ENCODE results near the gene TLR2. TPM values are rescaled to one million over a fixed set of nuclear protein-coding genes. Genes with fewer than 3 reads are reported as not detected.
A peak's percentile ranks its signal among the peaks of the same experiment; 100 is the strongest.

The TLR2 gene
- total RNA-seq, 2 experiments from 2014 or later = 1.1 to 1.3 TPM

DNA sequence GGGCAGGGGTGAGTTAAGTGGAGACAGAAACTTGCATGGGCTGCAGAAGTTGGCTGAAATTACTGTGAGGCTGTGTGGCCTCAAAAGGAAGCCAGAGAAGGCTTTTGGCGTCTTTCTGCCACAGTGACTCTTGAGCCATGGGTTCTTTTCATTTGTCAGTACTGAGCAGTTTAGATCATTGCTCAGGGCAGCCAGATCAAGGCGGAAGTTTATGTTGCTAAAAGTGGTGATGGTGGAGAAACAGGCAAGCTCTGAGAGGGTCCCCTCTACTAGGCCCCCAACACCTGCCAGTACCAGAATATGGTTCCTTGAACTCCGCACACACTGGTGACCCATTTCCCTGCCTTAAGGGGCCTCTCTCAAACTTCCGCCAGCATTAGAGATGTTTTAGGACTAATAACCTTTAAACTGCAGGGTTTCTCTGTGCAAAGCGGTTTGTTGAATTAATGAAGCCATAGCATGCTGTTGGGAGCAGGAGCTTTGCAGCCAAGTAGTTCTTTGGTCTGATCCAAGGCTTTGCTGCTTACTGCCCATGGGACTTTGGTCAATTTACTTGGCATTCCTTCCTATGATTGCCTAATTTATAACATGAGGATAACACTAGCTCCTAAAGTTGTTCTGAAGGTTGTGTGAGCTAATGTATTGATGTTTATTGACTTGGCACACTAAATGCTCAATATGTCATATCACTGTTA, 41.2 kb downstream of the TLR2 start:
- CTCF ChIA-PET = interaction anchor here (0.6 kb wide), 1 partner anchor 844 kb away, joined by 3 read pairs; no protein-coding TSS in a partner anchor
- no peaks in the 10 kb centered on the region for H3K4me1 Mint-ChIP-seq

DNA sequence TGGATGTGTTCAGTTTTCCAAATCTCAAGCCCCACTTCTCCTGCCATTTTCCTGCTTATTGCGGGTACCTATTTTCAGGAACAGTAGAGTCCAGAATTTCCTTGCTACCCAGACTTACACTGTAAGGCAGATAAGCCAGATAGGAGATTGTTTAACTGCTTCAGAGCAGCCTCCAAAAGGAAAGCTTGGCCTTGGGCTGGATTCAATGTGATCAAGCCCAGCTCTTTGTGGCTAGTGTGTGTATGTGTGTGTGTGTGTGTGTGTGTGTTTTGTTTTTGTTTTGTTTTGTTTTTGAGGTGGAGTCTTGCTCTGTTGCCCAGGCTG, 41.7 kb downstream of the TLR2 start:
- POLR2A ChIA-PET = no interaction called here
- Mint-ChIP-seq H3K36me3 (ENCODE audit: low read depth) (no peaks in the 10 kb centered on the region), H3K4me3 (no peak overlapping the region), H3K9me3 (no peaks in the 10 kb centered on the region), H3K4me1 (no peaks in the 10 kb centered on the region), H3K27me3 (peaks cover 19% of the 10 kb centered on the region), H3K27ac (no peak overlapping the region)
- CTCF ChIA-PET = no interaction called here
- DNase-seq = no peak

More for the DNA sequence above, 41.2 kb downstream of the TLR2 start:
- H3K9me3 Mint-ChIP-seq = no peaks in the 10 kb centered on the region
- no peak for DNase-seq
- no peak overlapping the region for H3K4me3 Mint-ChIP-seq
- no peak overlapping the region for H3K27ac Mint-ChIP-seq
- POLR2A ChIA-PET = no interaction called here
- no peaks in the 10 kb centered on the region for H3K36me3 Mint-ChIP-seq (ENCODE audit: low read depth)
- H3K27me3 Mint-ChIP-seq = peaks cover 19% of the 10 kb centered on the region

DNA sequence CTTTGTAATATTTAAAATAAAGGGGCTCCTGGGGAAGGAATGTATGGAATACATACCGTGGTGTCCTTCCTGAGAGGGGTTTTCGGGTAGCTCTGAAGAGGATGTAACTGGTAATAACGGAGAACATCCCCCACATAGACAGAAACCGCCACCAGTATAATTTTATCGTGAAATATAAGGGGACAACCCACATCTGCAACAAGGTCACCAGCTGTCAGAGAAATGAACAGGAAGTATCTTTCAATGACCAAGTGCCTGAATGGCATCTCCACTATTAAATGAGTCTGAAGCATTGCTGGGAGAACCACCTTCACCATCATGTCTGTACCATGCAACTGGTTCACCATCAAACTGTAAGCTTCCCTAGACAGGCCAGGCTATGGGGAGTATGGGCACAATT, 44.1 kb downstream of the TLR2 start:
- POLR2A ChIA-PET = no interaction called here
- CTCF ChIA-PET = no interaction called here

DNA sequence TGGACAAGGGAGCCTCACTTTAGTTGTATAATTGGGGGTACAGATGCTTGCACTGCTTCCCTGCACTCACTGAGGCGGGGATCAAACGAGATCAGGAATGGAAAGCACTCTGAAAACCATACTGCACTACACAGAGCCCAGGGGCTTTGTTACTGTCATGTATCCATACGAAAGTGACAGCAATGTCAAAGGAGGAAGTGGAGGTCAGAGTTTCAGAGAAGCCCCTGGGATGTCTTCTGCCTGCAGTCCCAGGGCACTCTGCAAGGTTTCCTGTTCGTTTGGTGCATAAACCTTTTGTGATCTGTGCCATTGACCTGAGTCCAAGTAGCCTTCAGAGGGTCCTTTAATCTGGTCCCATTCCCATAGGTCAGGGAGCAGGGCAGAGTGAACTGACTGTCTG, 44.6 kb downstream of the TLR2 start:
- H3K9me3 Mint-ChIP-seq = no peaks in the 10 kb centered on the region
- ChIA-PET CTCF (no interaction called here), POLR2A (no interaction called here)
- H3K4me3 Mint-ChIP-seq = no peak overlapping the region
- H3K27ac Mint-ChIP-seq = no peak overlapping the region
- H3K4me1 Mint-ChIP-seq = peaks cover 6% of the 10 kb centered on the region
- no peaks in the 10 kb centered on the region for H3K36me3 Mint-ChIP-seq (ENCODE audit: low read depth)
- peaks cover 24% of the 10 kb centered on the region for H3K27me3 Mint-ChIP-seq
- no peak for DNase-seq

More for the DNA sequence above, 44.1 kb downstream of the TLR2 start:
- Mint-ChIP-seq H3K36me3 (ENCODE audit: low read depth) (no peaks in the 10 kb centered on the region), H3K27me3 (peaks cover 20% of the 10 kb centered on the region), H3K4me3 (no peak overlapping the region), H3K27ac (no peak overlapping the region), H3K4me1 (peaks cover 1% of the 10 kb centered on the region), H3K9me3 (no peaks in the 10 kb centered on the region)
- DNase-seq = no peak

DNA sequence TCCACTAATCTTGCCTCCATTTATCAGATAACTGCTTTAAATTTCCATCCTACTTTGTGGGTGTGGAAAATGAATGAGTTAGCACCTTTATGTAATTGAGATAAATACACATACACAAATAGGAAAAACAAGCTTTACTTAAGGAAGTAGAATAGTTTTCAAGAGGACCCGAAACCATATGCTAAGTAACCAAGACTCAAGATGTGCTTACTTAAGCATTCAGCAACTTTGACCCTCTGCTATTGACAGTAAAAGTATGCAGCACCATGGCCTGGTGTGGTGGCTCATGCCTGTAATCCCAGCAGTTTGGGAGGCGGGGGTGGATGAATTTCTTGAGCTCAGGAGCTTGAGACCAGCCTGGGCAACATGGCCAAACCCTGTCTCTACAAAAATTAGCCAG, 45.8 kb downstream of the TLR2 start:
- Mint-ChIP-seq H3K9me3 (no peaks in the 10 kb centered on the region), H3K27ac (no peak overlapping the region), H3K27me3 (peaks cover 26% of the 10 kb centered on the region), H3K4me3 (no peak overlapping the region), H3K4me1 (peaks cover 10% of the 10 kb centered on the region), H3K36me3 (ENCODE audit: low read depth) (no peaks in the 10 kb centered on the region)
- no peak for DNase-seq
- POLR2A ChIA-PET = no interaction called here
- CTCF ChIA-PET = no interaction called here

DNA sequence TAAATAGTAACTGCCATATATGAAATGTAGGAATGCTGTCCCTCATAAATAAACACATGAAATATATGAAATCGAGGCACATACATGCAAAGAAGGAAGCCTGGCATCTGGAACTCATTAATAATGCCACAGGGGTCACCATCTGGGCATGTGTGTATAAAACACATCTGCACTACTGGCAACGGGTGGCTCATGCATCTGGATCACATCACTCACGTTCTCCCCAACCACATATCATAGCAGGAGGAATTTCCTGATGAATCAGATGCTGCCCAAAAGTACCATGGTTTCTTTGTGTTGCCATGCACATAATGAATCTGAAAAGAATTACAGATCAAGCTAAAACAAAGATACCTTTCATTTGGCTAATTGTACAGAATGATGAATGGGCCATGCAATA, 47.2 kb downstream of the TLR2 start:
- Mint-ChIP-seq H3K27me3 (peaks cover 36% of the 10 kb centered on the region), H3K4me1 (peaks cover 10% of the 10 kb centered on the region), H3K4me3 (no peak overlapping the region), H3K36me3 (ENCODE audit: low read depth) (no peaks in the 10 kb centered on the region), H3K9me3 (no peaks in the 10 kb centered on the region), H3K27ac (no peak overlapping the region)
- ChIA-PET CTCF (no interaction called here), POLR2A (no interaction called here)
- DNase-seq = no peak

DNA sequence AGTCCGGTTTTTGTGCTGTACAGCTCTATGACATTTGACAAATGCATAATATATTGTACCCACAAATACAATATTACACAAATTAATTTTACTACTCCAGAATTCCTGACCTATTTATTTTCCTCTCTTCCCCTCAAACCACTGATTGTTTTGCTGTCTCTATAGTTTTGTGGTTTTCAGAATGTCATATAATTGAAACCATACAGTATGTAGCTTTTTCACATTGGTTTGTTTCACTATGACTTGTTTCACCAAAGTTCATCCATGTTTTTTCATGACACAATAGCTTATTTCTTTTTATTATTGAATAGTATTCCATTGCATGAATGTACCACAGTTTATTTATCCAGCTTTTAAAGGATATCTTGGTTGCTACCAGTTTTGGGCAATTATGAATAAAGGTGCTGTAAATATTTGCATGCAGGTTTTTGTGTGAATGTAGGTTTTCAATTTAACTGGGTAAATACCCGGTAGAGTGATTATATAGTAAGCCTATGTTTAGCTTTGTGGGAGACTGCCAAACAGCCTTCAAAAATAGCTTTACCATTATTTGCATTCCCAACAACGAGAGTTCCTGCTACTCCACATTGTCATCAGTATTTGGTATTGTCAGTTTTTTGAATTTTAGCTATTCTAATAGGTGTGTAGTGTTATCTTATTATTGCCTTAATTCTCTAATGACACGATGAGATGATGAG, 49.8 kb downstream of the TLR2 start:
- ChIA-PET POLR2A (no interaction called here), CTCF (interaction anchor here (0.6 to 1.2 kb wide), 4 partner anchors 16 to 455 kb away, joined by 3 to 6 read pairs (median 4); partner anchors contain the start of gene TLR2)
- Mint-ChIP-seq H3K9me3 (no peaks in the 10 kb centered on the region), H3K36me3 (ENCODE audit: low read depth) (no peaks in the 10 kb centered on the region), H3K4me3 (no peak overlapping the region), H3K27me3 (peaks cover 40% of the 10 kb centered on the region), H3K27ac (no peak overlapping the region), H3K4me1 (peaks cover 10% of the 10 kb centered on the region)
- DNase-seq = no peak

DNA sequence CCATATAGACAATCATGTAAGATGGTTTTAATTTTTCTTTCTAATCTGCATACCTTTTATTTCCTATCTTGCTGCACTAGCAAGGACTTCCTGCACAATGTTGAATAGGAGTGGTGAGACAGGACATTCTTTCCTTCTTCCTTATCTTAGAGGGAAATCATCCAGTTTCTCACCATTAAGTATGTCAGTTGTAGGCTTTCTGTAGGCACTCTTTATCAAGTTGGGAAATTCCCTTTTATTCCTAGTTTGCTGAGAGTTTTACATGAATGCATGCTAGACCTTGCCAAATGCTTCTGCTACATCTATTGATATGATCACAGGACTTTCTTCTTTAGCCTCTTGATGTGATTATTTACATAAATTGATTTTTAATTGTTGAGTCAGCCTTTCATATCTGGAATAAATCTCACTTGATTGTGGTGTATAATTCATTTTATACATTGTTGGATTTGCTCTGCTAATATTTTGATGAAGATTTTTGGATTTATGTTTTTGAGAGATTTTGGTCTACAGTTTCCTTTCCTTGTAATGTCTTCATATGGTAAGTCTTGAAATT, 51.9 kb downstream of the TLR2 start:
- CTCF ChIA-PET = no interaction called here
- peaks cover 5% of the 10 kb centered on the region for H3K9me3 Mint-ChIP-seq
- peaks cover 10% of the 10 kb centered on the region for H3K4me1 Mint-ChIP-seq
- peaks cover 42% of the 10 kb centered on the region for H3K27me3 Mint-ChIP-seq
- no peaks in the 10 kb centered on the region for H3K36me3 Mint-ChIP-seq (ENCODE audit: low read depth)
- POLR2A ChIA-PET = no interaction called here
- no peak overlapping the region for H3K27ac Mint-ChIP-seq
- no peak for DNase-seq
- no peak overlapping the region for H3K4me3 Mint-ChIP-seq

DNA sequence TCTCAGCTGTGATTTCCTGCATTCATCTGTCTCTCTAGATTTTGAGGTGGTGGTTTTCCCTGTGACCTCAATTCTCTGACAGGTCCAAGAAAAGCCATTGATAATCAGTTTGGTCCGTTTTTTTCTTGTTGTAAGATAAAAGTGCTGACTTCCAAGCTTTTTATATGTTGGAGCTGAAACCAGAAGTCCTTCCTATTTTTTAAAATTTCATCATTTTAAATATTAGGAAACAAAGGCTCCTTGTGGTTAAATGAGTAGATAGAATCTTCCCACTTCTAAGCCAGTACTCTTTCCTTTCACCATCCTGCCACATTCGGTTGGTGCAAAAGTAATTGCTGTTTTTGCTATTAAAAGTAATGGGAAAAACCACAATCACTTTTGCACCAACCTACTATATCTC, 57.5 kb downstream of the TLR2 start:
- H3K27ac Mint-ChIP-seq = no peak overlapping the region
- no peaks in the 10 kb centered on the region for H3K4me1 Mint-ChIP-seq
- CTCF ChIA-PET = interaction anchor here (0.7 to 1.2 kb wide), 3 partner anchors 9 to 295 kb away, joined by 3 to 4 read pairs (median 4); no protein-coding TSS in a partner anchor
- no peak overlapping the region for H3K4me3 Mint-ChIP-seq
- H3K9me3 Mint-ChIP-seq = peaks cover 5% of the 10 kb centered on the region
- no peaks in the 10 kb centered on the region for H3K36me3 Mint-ChIP-seq (ENCODE audit: low read depth)
- peaks cover 14% of the 10 kb centered on the region for H3K27me3 Mint-ChIP-seq
- no peak for DNase-seq
- POLR2A ChIA-PET = no interaction called here

DNA sequence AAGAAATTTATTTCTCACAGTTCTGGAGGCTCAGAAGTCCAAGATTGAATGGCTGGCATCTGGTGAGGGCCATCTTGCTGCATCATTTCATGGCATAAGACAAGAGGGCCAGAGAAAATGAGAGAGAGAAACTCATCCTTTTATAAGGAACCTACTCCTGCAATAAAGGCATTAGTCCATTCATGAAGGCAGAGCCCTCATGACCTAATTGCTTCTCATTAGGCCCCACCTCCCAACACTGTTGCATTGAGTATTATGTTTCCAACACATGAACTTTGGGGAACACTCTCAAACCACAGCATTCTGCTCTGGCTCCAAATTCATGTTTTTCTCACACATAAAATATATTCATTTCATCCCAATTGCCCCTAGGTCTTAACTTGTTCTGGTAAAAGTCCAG, 61.6 kb downstream of the TLR2 start:
- ChIA-PET CTCF (no interaction called here), POLR2A (no interaction called here)
- Mint-ChIP-seq H3K9me3 (peaks cover 3% of the 10 kb centered on the region), H3K36me3 (ENCODE audit: low read depth) (no peaks in the 10 kb centered on the region), H3K27ac (no peak overlapping the region), H3K4me3 (no peak overlapping the region), H3K27me3 (peaks cover 26% of the 10 kb centered on the region), H3K4me1 (no peaks in the 10 kb centered on the region)
- no peak for DNase-seq

DNA sequence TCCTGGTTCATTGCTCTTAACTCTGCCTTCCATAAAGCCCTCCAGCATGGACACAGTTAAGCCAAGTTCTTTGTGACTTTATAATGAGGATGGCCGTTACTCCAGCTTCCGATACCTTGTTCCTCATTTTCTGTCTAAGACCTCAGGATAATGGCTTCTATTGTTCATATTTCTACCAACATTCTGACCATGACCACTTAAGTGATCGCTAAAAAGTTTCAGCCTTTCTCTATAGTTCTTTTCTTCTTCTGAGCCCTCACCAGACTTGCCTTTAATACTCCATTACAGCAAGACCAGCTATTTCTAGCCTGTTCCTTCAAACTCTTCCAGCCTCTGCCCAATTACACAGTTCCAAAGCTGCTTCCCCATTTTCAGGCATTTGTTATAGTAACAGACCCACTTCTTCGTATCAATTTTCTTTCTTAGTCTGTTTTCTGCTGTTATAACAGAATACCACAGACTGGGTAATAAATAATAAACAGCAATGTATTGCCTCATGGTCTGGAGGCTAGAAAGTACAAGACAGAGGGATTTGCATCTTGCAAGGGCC, 63.4 kb downstream of the TLR2 start:
- ChIA-PET CTCF (no interaction called here), POLR2A (no interaction called here)
- no peaks in the 10 kb centered on the region for H3K36me3 Mint-ChIP-seq (ENCODE audit: low read depth)
- peaks cover 30% of the 10 kb centered on the region for H3K27me3 Mint-ChIP-seq
- H3K4me3 Mint-ChIP-seq = no peak overlapping the region
- no peaks in the 10 kb centered on the region for H3K4me1 Mint-ChIP-seq
- no peak overlapping the region for H3K27ac Mint-ChIP-seq
- DNase-seq = no peak
- H3K9me3 Mint-ChIP-seq = no peaks in the 10 kb centered on the region

DNA sequence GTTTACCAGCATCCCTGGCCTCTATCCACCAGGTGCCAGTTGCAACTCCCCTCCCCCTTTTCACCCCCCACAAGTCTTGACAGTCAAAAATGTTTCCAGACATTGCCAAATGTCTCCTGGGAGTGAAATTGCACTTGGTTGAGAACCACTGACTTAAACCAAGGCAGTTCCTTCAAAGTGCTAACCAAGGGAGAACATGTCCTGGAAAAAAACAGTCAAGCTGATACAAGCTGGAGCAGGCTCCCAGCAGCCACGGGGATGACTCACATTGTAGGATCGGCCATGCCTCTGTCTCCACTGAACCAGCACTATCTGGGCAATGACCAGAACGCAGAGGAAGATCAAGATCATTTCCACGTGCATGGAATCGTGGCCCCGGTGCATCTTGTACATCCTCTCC, 64.3 kb downstream of the TLR2 start:
- no peak overlapping the region for H3K4me3 Mint-ChIP-seq
- no peak overlapping the region for H3K27ac Mint-ChIP-seq
- no peaks in the 10 kb centered on the region for H3K4me1 Mint-ChIP-seq
- no peaks in the 10 kb centered on the region for H3K36me3 Mint-ChIP-seq (ENCODE audit: low read depth)
- POLR2A ChIA-PET = no interaction called here
- DNase-seq = no peak
- H3K27me3 Mint-ChIP-seq = peaks cover 30% of the 10 kb centered on the region
- CTCF ChIA-PET = interaction anchor here (0.7 to 3.5 kb wide), 4 partner anchors 65 to 114 kb away, joined by 3 to 44 read pairs (median 16); partner anchors contain the start of gene TLR2
- no peaks in the 10 kb centered on the region for H3K9me3 Mint-ChIP-seq

DNA sequence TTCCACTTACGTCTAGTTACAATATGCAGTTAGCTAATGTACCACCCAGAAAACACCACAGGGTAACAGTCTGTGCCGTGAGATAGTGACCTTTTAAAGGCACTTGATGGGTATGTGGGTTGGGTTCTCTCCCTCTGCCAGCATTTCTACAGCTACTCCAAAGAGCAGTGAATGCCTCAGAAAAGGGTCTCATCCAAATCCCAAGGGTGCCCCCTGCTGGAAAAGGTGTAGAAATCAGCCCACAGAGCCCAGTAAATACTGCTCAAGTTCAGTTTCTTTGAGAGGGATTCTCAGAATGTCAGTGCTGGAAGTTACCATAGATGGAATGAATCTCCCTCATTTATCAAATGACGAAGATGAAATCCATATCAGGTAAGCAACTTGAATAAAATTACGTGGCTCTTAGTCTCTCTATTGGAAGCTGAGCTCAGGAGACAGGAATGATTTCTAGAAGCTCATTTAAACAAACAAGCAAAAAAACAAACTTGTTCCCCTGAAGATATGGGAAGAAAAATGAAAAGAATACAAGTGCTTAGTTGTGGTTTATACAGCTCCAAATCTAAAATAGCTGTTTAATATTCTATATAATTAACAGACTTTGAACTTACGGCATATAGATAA, 66.2 kb downstream of the TLR2 start:
- POLR2A ChIA-PET = interaction anchor here (0.7 to 1.5 kb wide), 2 partner anchors 107 to 404 kb away, joined by 3 to 4 read pairs; no protein-coding TSS in a partner anchor
- Mint-ChIP-seq H3K27me3 (peaks cover 32% of the 10 kb centered on the region), H3K4me1 (no peaks in the 10 kb centered on the region)

More for the DNA sequence above, 66.2 kb downstream of the TLR2 start:
- CTCF ChIA-PET = interaction anchor here (0.7 to 3.5 kb wide), 25 partner anchors 9 to 608 kb away, joined by 3 to 44 read pairs (median 4); partner anchors contain the start of genes MND1, TLR2 and TMEM131L
- H3K27ac Mint-ChIP-seq = no peak overlapping the region
- peak; percentile 67 for DNase-seq
- H3K4me3 Mint-ChIP-seq = no peak overlapping the region
- H3K36me3 Mint-ChIP-seq (ENCODE audit: low read depth) = no peaks in the 10 kb centered on the region
- H3K9me3 Mint-ChIP-seq = no peaks in the 10 kb centered on the region
